Stimulated activated CD4-positive, alpha-beta T cell treated with anti-CD3 and anti-CD28 coated beads, Interleukin-4, amount 100 ng/mL, for 4 hours (primary cell): Measurements from ENCODE around the gene IFNLR1.
"Not testable (repeated sequence)": the region's sequence is repeated elsewhere in the genome, so short reads cannot be mapped to it uniquely, and the experiment has no call there.

Experiments used
- DNase-seq, 2 experiments: peaks; one replicate each; pipeline ENCODE4 v3.0.0-alpha.2; 2020

Gene IFNLR1

GRCh38 chr1:24186993-24187790 lies at the start of gene IFNLR1:
IFNLR1 (minus strand) TSS chr1:24187289; CDS start chr1:24187248, 41 bp downstream.
- peak; percentile 76 to 77 for DNase-seq

DNA sequence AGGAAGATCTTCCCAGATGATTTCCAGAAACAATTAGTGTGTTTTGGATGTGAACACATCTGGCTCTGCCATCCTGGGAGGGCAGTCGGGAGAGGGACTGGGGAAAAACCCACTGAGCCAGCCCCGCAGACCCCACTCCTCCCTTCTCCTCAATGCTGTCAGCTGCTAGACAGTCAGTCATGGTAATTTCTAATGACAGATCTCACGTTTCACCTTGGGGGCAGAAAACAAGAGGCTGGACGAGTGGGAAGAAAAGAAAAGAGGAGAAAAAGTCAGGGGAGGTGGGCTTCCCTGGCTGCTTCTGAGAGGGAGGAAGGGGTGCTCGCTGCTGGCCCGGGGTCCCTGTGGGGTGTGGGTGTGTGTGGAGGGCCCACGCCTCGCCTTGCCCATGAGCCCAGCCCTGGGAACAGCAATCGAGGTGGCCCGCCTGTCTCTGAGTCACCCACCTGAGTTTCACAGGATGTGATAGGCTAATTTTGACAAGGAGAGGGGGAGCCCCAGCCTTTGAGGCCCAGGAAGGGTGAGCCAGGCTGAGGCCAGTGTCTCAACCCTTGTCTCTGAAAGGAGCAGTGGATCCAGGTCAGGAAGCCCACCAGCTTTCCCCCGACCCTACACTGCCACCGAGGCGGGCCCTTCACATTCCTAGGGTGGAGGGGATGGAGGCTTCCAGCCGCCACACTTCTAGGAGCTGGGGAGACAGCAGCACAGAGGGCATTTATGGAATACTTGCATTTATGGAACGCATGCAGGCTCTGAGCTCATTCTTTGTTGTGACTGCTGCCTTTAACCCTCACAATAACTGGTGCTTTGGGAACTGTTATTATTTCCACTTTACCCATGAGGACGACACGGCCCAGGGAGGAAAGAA lies 49.1 kb upstream of the IFNLR1 start:
- peak in 1 of 2 experiments; percentile 23 for DNase-seq

GRCh38 chr1:24233684-24234600 lies 46.9 kb upstream of the IFNLR1 start:
- DNase-seq: no peak

DNA sequence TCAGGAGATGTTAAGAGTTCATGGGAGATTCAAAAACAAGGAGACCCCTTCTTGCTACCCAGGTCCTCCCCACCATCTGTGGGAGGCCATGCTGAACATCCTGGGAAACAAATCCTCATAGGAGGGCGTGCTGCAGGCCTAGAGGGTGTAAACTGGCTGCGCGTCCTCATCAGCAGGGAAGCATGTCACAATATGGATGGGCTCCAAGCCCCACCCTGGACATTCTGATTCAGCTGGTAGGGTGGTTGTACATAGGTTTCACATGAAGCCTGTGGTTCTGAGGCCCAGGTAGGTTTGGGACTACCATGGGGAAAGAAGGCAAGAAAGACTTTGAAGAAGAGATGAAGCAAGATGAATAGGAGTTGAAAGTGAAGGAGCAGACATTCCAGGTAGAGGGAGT lies 44.6 kb upstream of the IFNLR1 start:
- DNase-seq: no peak

GRCh38 chr1:24228311-24228710 lies 41.2 kb upstream of the IFNLR1 start:
- no peak for DNase-seq

- DNase-seq: no peak
Measured at GRCh38 chr1:24226749-24227148, 39.7 kb upstream of the IFNLR1 start.

GRCh38 chr1:24224761-24225160 lies 37.7 kb upstream of the IFNLR1 start:
- DNase-seq: no peak

DNA sequence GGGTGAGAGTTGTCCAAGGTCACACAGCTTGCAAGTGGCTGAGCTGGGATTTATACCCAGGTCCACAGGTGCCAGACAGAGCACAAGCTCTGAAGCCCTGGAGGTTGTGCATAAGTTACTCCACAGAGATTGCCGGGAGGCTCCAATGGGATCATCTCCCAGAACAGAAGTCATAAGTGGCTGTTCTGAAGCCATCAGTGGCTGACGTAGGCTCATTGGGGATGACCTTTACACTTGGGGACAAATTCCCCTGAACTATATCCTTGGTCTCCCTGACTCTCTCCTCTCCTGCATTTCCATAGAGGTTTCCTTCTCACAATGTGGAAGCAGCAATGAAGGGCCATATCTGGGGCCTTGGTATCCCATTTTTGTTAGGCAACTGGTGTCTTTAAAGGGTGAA lies 37.0 kb upstream of the IFNLR1 start:
- DNase-seq: no peak

- DNase-seq: no peak
Measured at GRCh38 chr1:24222793-24223192, 35.7 kb upstream of the IFNLR1 start.

DNA sequence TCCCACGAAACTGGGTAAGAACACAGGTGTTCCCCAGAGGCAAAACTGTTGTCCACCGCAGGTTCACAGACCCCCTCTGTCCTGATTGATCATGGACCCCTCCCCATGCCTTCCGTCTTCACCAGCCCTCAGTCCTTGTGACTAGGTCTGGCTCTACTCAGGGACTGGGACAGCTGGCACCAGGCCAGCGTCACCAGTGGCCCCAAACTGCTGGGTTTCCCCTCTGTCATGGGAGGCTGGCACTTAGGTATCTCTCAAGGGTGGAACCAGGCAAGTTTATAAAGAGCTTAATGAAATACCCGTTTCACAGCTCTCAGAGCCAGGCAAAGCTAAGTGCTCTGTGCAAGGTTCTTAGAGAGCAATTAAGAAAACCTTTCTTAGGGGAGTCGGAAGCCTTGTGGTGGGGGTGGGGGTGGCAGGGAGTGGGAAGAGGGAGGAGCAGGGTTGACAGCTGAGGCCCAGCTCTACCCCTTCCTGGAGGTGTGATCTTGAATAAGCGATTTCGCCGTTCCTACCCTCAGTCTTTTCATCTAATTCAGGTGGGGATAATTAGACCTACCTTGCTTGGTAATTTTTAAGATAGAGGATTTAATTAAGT lies 35.0 kb upstream of the IFNLR1 start:
- no peak for DNase-seq

GRCh38 chr1:24221246-24221645 lies 34.2 kb upstream of the IFNLR1 start:
- no peak for DNase-seq

DNA sequence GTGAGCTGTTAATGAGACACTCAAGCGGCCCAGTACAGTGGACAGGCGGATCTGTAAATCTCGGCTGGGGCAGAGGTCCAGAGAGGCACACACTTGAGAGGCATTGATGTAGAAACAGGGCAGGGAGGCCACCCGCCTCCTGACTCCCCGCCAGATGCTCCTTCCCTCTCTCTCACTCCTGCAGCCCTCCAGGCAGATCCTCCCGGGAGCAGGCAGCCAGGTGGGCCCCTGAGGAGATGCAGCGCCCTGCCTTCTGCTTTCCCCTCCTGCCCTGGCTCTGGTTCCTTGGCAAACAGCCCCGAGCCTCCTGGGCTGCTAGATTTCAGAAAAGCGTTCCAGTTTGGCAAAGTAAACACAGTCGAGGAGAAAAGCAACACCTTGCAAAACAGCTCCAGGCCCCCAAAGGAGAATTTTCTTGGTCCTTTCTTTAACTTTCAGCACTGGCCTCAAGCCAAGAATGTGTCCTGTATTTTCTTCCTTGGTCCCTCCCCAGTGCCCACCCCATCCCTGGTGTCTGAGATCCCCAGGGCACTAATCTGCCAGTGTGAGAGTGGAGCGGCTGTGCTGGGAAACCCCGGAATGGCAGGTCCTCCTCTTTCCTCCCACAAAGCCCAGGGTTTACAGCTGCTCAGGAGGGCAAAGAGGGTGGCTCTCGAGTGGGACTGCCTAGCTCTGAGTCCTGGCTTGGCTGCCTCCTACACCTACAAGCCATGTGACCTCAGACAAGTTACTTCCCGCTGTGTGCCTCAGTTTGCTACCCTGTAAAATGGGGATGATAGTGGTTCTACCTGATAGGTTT lies 29.4 kb upstream of the IFNLR1 start:
- DNase-seq: no peak

DNA sequence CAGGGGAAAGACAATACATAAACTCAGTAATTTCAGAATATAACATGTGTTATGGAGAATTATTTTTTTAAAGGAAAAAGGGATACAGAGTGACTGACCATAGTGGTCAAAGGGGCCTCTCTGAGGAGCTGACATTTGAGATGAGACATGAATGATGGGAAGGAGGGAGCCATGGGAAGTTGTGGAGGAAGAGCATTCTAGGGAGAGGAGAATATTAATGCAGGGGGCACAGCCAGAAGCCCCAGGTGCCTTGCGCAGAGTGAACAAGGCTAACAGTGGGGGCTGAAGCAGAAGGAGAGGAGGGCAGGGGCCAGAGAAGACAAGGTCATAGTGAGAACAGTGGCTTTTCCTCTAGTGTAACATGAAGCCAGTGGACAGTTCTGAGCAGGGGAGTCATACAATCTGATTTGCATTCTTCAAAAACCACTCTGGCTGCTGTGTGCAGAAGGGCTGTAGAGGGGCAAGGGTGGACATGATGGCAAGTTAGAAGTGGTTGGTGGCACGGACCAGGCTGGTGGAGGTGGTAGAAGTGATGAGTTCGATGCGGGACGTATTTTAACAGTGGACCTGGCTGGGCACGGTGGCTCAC lies 28.2 kb upstream of the IFNLR1 start:
- DNase-seq: no peak

- no peak for DNase-seq
Measured at GRCh38 chr1:24212376-24212775, 25.3 kb upstream of the IFNLR1 start.

DNA sequence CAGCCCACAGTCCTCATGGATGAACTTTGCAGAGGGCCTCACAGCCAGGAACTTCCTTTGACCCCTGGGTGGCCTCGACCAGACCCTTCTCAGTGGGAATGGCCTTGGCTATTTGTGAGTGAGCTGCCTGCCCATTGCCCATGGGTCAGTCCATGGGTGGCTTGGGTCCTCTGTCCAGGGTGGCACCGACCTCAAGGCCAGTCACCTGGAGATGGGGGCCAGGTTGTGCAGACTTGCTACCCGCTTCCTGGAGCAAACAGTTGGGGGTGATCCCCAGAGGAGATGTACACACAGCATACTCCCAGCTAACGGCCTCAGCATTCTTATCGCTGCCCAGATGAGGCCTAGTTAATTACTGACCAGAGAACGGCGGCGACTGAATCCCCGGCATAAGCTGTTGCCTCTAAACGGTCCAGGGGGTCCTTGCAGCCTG lies 23.1 kb upstream of the IFNLR1 start:
- no peak for DNase-seq

- no peak for DNase-seq
Measured at GRCh38 chr1:24209097-24209496, 22.0 kb upstream of the IFNLR1 start.

GRCh38 chr1:24207709-24208108 lies 20.6 kb upstream of the IFNLR1 start:
- no peak for DNase-seq

- not testable (repeated sequence) for DNase-seq
Measured at GRCh38 chr1:24207395-24207687, 20.3 kb upstream of the IFNLR1 start.

- DNase-seq: no peak
Measured at GRCh38 chr1:24206516-24207394, 19.7 kb upstream of the IFNLR1 start.

- DNase-seq: no peak
Measured at GRCh38 chr1:24206083-24206464, 19.0 kb upstream of the IFNLR1 start.
